H1 (cell line): Measurements from ENCODE around the gene INPP5A.

Source experiments
- CBX8 ChIP-seq: fragments of 300-800, 300-1000 bp; sonication (generic); IDR thresholded peaks from 2 replicates; pipeline ENCODE4 v1.7.1; 2016; ENCODE audit warnings: low read depth, low read length, borderline replicate concordance
- CREB1 ChIP-seq: IDR thresholded peaks from 2 replicates; pipeline ENCODE4 v1.6.1; 2012; ENCODE audit warnings: inconsistent platforms
- EP300 ChIP-seq, 2 experiments: IDR thresholded peaks; 1 replicate in 1 of 2; 2 replicates in 1 of 2; pipeline ENCODE4 v1.6.1; 2011 to 2012; ENCODE audit warnings: low read depth in 2 of 2, low read length in 2 of 2, mild to moderate bottlenecking in 2 of 2, borderline replicate concordance in 1 of 2, inconsistent platforms in 1 of 2, moderate library complexity in 1 of 2
- JUND ChIP-seq: IDR thresholded peaks from 2 replicates; pipeline ENCODE4 v1.6.1; 2011; ENCODE audit warnings: mild to moderate bottlenecking, improper control_type of control experiment, low read length
- POLR2A ChIP-seq, 2 experiments: IDR thresholded peaks; 1 replicate in 1 of 2; 2 replicates in 1 of 2; pipeline ENCODE4 v1.6.1; 2011; ENCODE audit warnings: low read depth in 2 of 2, low read length in 2 of 2, mild to moderate bottlenecking in 2 of 2; ENCODE audit errors: control extremely low read depth in 1 of 2
- POLR2AphosphoS5 ChIP-seq: IDR thresholded peaks from 2 replicates; pipeline ENCODE4 v1.6.1; 2011; ENCODE audit warnings: low read depth, low read length
- SP4 ChIP-seq: IDR thresholded peaks from 2 replicates; pipeline ENCODE4 v1.6.1; 2012; ENCODE audit warnings: low read length, inconsistent platforms
- YY1 ChIP-seq: IDR thresholded peaks from 2 replicates; pipeline ENCODE4 v1.6.1; 2011; ENCODE audit warnings: low read depth, mild to moderate bottlenecking, low read length
- TF ChIP-seq, protein P1 (sequence below), 3 experiments: IDR thresholded peaks; 1 replicate in 2 of 3; 2 replicates in 1 of 3; pipeline versions ENCODE4 v1.5.1 to v1.6.1; 2011; ENCODE audit warnings: low read length in 3 of 3, mild to moderate bottlenecking in 3 of 3, inconsistent platforms in 2 of 3, low read depth in 1 of 3, moderate library complexity in 1 of 3; ENCODE audit not compliant: insufficient read depth in 1 of 3; ENCODE audit errors: control extremely low read depth in 1 of 3

DNA sequence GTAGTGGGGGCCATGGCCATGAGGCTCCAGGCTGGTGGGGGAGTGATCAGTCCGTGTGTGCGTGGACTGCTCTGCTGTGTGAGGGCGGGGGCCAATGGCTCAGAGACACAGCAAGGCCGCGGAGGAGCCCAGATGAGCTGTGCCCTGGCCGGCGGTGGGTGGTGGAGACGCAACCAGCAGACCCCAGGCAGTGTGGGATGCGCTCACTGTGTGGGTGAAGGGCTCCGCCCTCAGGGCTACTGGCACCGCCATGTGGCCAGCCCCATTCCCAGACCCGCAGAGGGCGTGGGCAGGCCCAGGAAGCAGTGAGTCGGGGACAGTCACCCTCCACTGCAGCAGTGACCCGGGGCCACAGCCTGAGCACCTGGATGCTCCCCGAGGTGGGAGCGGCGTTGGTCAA lies 239.2 kb downstream of the INPP5A start:
- TF ChIP-seq YY1 (no peak), SP4 (no peak), CREB1 (no peak), CBX8 (no peak), POLR2AphosphoS5 (no peak), EP300 (IDR thresholded peaks at IDR 0.05; ENCODE audit: borderline replicate concordance in 1 of 2, low read depth in 2 of 2, low read length in 2 of 2) (no peak), POLR2A (IDR thresholded peaks at IDR 0.05; ENCODE audit: control extremely low read depth in 1 of 2, low read depth in 2 of 2, low read length in 2 of 2) (no peak), JUND (no peak)
- TF ChIP-seq, protein P1, sequence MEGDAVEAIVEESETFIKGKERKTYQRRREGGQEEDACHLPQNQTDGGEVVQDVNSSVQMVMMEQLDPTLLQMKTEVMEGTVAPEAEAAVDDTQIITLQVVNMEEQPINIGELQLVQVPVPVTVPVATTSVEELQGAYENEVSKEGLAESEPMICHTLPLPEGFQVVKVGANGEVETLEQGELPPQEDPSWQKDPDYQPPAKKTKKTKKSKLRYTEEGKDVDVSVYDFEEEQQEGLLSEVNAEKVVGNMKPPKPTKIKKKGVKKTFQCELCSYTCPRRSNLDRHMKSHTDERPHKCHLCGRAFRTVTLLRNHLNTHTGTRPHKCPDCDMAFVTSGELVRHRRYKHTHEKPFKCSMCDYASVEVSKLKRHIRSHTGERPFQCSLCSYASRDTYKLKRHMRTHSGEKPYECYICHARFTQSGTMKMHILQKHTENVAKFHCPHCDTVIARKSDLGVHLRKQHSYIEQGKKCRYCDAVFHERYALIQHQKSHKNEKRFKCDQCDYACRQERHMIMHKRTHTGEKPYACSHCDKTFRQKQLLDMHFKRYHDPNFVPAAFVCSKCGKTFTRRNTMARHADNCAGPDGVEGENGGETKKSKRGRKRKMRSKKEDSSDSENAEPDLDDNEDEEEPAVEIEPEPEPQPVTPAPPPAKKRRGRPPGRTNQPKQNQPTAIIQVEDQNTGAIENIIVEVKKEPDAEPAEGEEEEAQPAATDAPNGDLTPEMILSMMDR (IDR thresholded peaks at IDR 0.05; ENCODE audit: control extremely low read depth in 1 of 3, insufficient read depth in 1 of 3, low read depth in 1 of 3, low read length in 3 of 3) = no peak
